ENCODE measurements around the gene CFAP45. TPM values are rescaled to one million over a fixed set of nuclear protein-coding genes. Genes with fewer than 3 reads are reported as not detected.

Gene CFAP45
- total and polyA plus RNA-seq, 2 donors (not counting 1 experiment from before 2014, with no cell fraction given), result 1.3 to 2.4 TPM

GRCh38 chr1:159895286-159895685, 4.7 kb downstream of the CFAP45 start:
- H2AFZ ChIP-seq (ENCODE audit: insufficient read depth, low read depth, low read length, poor library complexity, severe bottlenecking), result no peak overlapping the region

More at GRCh38 chr1:159895286-159895685, 4.7 kb downstream of the CFAP45 start:
- Histone ChIP-seq H3K4me3 (ENCODE audit: control extremely low read depth in 1 of 5, extremely low read depth in 1 of 5, insufficient read depth in 1 of 5, low read depth in 2 of 5, low read length in 4 of 5) (no peak overlapping the region), H3K79me2 (ENCODE audit: control insufficient read depth, insufficient read depth, low read length) (no peaks in the 10 kb centered on the region), H3K4me2 (replicated peaks; ENCODE audit: low read depth, low read length, poor library complexity, severe bottlenecking) (no peak overlapping the region), H3K4me1 (ENCODE audit: control insufficient read depth in 2 of 2, insufficient read depth in 2 of 2, low read length in 2 of 2) (peaks cover 12 to 14% of the 10 kb centered on the region in 2 donors), H3K27ac (ENCODE audit: low read length in 2 of 2) (no peak overlapping the region), H3K9ac (ENCODE audit: low read length) (no peak overlapping the region), H4K20me1 (ENCODE audit: control insufficient read depth, insufficient read depth, low read length, poor library complexity, severe bottlenecking) (no peaks in the 10 kb centered on the region), H3K9me3 (ENCODE audit: control extremely low read depth in 1 of 3, control insufficient read depth in 2 of 3, insufficient read depth in 1 of 3, low read length in 2 of 3) (peaks cover 0 to 2% (median 0%) of the 10 kb centered on the region in 3 donors), H3K27me3 (replicated peaks in 1 of 4; ENCODE audit: control extremely low read depth in 1 of 4, control insufficient read depth in 3 of 4, insufficient read depth in 4 of 4, low read length in 3 of 4) (peaks cover 0 to 8% (median 0%) of the 10 kb centered on the region in 4 experiments), H3K36me3 (replicated peaks in 1 of 2; ENCODE audit: control extremely low read depth in 1 of 2, control insufficient read depth in 1 of 2, extremely low read depth in 1 of 2, insufficient read depth in 2 of 2, low read length in 1 of 2) (no peaks in the 10 kb centered on the region)
- ATAC-seq (ENCODE audit: low read depth), result no peak
- WGBS (ENCODE audit: insufficient coverage), result 63% methylated on average over 1 of the region's 3 CpGs
- no peaks in the 10 kb centered on the region for H3K9me3 Mint-ChIP-seq (ENCODE audit: insufficient read depth)
- H3K4me1 Mint-ChIP-seq, result peaks cover 21% of the 10 kb centered on the region
- TF ChIP-seq CTCF (IDR thresholded peaks at IDR 0.05) (no peak), EZH2 (IDR thresholded peaks at IDR 0.05; ENCODE audit: borderline replicate concordance, insufficient read depth, low read depth, low read length, poor library complexity, severe bottlenecking) (no peak)
- ChIA-PET POLR2A (interaction anchor here (1.1 kb wide), 1 partner anchor 28 kb away, joined by 5 read pairs; no protein-coding TSS in a partner anchor), CTCF (interaction anchor here (1.0 to 8.9 kb wide), 6 partner anchors 10 to 112 kb away, joined by 3 to 211 read pairs (median 55); partner anchors contain the start of genes FCRL6 and TAGLN2)
- no peak overlapping the region for H3K27ac Mint-ChIP-seq
- no peak for DNase-seq
- intact Hi-C loops (cut with micrococcal nuclease), result no loop called here
- H3K4me3 Mint-ChIP-seq, result no peak overlapping the region
- peaks cover 6% of the 10 kb centered on the region for H3K27me3 Mint-ChIP-seq
